IMR-90 (cell line): Measurements from ENCODE around the gene CDC6.

Source experiments
- CHD1 ChIP-seq: IDR thresholded peaks from 2 replicates; pipeline ENCODE4 v1.6.1; 2012; ENCODE audit warnings: low read depth, low read length, improper control_type of control experiment
- FOS ChIP-seq: fragments of 150-350 bp; IDR thresholded peaks from 2 replicates; pipeline ENCODE4 v1.6.1; 2016; ENCODE audit warnings: low read depth, low read length
- POLR2A ChIP-seq: IDR thresholded peaks from 2 replicates; pipeline ENCODE4 v1.6.1; 2012; ENCODE audit warnings: mild to moderate bottlenecking, low read depth, low read length
- TF ChIP-seq, protein P1 (sequence below): conservative IDR thresholded peaks from 2 replicates; pipeline ENCODE4 v1.5.1; 2012; ENCODE audit warnings: mild to moderate bottlenecking, low read depth, low read length, improper control_type of control experiment

DNA sequence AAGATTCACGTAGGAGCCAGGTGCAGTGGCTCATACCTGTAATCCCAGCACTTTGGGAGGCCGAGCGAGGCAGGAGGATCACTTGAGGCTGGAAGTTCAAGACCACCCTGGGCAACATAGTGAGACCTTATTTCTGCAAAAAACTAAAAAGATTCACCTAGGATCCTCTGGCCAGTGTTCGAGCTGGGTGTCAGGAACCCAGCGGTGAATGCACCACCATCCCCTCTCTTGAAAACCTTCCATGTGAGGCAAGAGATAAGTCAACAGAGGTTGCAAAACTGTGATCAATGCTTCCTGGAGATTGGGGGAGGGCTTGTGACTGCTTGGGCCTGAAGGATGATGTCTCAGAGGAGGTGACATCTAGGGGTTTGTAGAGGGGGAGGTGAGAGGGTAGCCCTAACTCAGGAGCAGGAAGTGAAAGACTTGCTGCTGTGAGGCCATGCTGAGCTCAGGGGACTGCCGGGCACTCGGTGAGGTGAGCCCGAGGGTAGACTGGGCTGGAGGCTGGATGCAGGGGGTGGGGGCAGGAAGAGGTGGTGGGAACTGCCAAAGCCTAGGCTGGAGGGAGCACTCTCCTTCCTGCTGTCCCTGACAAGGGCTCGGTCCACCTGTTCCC lies 65.2 kb downstream of the CDC6 start:
- TF ChIP-seq CHD1 (no peak), POLR2A (no peak), FOS (no peak)
- TF ChIP-seq, protein P1, sequence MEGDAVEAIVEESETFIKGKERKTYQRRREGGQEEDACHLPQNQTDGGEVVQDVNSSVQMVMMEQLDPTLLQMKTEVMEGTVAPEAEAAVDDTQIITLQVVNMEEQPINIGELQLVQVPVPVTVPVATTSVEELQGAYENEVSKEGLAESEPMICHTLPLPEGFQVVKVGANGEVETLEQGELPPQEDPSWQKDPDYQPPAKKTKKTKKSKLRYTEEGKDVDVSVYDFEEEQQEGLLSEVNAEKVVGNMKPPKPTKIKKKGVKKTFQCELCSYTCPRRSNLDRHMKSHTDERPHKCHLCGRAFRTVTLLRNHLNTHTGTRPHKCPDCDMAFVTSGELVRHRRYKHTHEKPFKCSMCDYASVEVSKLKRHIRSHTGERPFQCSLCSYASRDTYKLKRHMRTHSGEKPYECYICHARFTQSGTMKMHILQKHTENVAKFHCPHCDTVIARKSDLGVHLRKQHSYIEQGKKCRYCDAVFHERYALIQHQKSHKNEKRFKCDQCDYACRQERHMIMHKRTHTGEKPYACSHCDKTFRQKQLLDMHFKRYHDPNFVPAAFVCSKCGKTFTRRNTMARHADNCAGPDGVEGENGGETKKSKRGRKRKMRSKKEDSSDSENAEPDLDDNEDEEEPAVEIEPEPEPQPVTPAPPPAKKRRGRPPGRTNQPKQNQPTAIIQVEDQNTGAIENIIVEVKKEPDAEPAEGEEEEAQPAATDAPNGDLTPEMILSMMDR: no peak
